WTC11 (cell line): ENCODE data around the gene CDH20. TPM values are rescaled to one million over a fixed set of nuclear protein-coding genes. Genes with fewer than 3 reads are reported as not detected.

ENCODE experiments used
- ATAC-seq: fragments of 200-7000 bp; cut with Tn5 transposase; 2 replicates; pipeline ENCODE4 v1.10.0; 2021; ENCODE audit warnings: mild to moderate bottlenecking, moderate library complexity
- CTCF ChIA-PET: fragments of 300-600 bp; sonication (Branson Sonifier 250); formaldehyde crosslinking; loops from one replicate; lab custom pipeline; 2021; ENCODE audit warnings: antibody characterized with exemption; lab: Charles Lee
- POLR2A ChIA-PET: fragments of 350-600 bp; sonication (Branson Sonifier 250); formaldehyde crosslinking; loops from one replicate; lab custom pipeline; 2021; ENCODE audit warnings: antibody characterized with exemption; lab: Charles Lee
- DNase-seq: peaks from one replicate; pipeline ENCODE4 v3.0.0; 2021; ENCODE audit warnings: low spot score
- H3K27ac Mint-ChIP-seq: 2 replicates; pipeline ENCODE4 v1.8.0; 2021; ENCODE audit warnings: mixed read lengths
- H3K27me3 Mint-ChIP-seq: 2 replicates; pipeline ENCODE4 v1.8.0; 2021; ENCODE audit warnings: low read depth, mild to moderate bottlenecking, moderate library complexity, mixed read lengths
- H3K36me3 Mint-ChIP-seq: 2 replicates; pipeline ENCODE4 v1.8.0; 2021; ENCODE audit warnings: mixed read lengths
- H3K4me1 Mint-ChIP-seq: 2 replicates; pipeline ENCODE4 v1.8.0; 2022; ENCODE audit warnings: mixed read lengths
- H3K4me3 Mint-ChIP-seq: 2 replicates; pipeline ENCODE4 v1.8.0; 2021; ENCODE audit warnings: mild to moderate bottlenecking, moderate library complexity, mixed read lengths
- H3K9me3 Mint-ChIP-seq: 2 replicates; pipeline ENCODE4 v1.8.0; 2021; ENCODE audit warnings: mixed read lengths
- GABPB1 ChIP-seq: sonication (generic); formaldehyde crosslinking; IDR thresholded peaks from 2 replicates; pipeline ENCODE4 v1.8.1; 2023; ENCODE audit warnings: mild to moderate bottlenecking, missing genetic modification reagents
- MYBL2 ChIP-seq: sonication (generic); formaldehyde crosslinking; IDR thresholded peaks from 2 replicates; pipeline ENCODE4 v1.8.1; 2023; ENCODE audit warnings: mild to moderate bottlenecking, moderate library complexity, missing genetic modification reagents
- NFE2L1 ChIP-seq: sonication (generic); formaldehyde crosslinking; IDR thresholded peaks from 2 replicates; pipeline ENCODE4 v1.8.1; 2023; ENCODE audit warnings: missing genetic modification reagents
- RELA ChIP-seq: sonication (generic); formaldehyde crosslinking; IDR thresholded peaks from 2 replicates; pipeline ENCODE4 v1.8.1; 2022; ENCODE audit warnings: missing genetic modification reagents, mild to moderate bottlenecking, borderline replicate concordance
- SMAD3 ChIP-seq: sonication (generic); formaldehyde crosslinking; IDR thresholded peaks from 2 replicates; pipeline ENCODE4 v1.8.0; 2022; ENCODE audit warnings: missing genetic modification reagents, mild to moderate bottlenecking, borderline replicate concordance
- SP1 ChIP-seq: sonication (generic); formaldehyde crosslinking; conservative IDR thresholded peaks from 2 replicates; pipeline ENCODE4 v1.8.1; 2022; ENCODE audit warnings: missing genetic modification reagents
- TEAD4 ChIP-seq: sonication (generic); formaldehyde crosslinking; IDR thresholded peaks from 2 replicates; pipeline ENCODE4 v1.8.0; 2022; ENCODE audit warnings: mild to moderate bottlenecking, missing genetic modification reagents
- ZNF232 ChIP-seq: sonication (generic); formaldehyde crosslinking; IDR thresholded peaks from 2 replicates; pipeline ENCODE4 v1.8.0; 2022; ENCODE audit warnings: mild to moderate bottlenecking, missing genetic modification reagents
- ZNF263 ChIP-seq: sonication (generic); formaldehyde crosslinking; IDR thresholded peaks from 2 replicates; pipeline ENCODE4 v1.8.1; 2022; ENCODE audit warnings: low read depth, mild to moderate bottlenecking, moderate library complexity, missing genetic modification reagents
- total RNA-seq: library from RNA; stranded (reverse); gene quantifications from 3 replicates; pipeline ENCODE4 v1.2.3, GENCODE V29; 2021
- TF ChIP-seq, protein P1 (sequence below): sonication (generic); formaldehyde crosslinking; IDR thresholded peaks from 2 replicates; pipeline ENCODE4 v1.8.0; 2022; ENCODE audit warnings: mild to moderate bottlenecking, missing genetic modification reagents
- TF ChIP-seq, protein P2 (sequence below): sonication (generic); formaldehyde crosslinking; IDR thresholded peaks from 2 replicates; pipeline ENCODE4 v1.8.0; 2022; ENCODE audit warnings: missing genetic modification reagents
- TF ChIP-seq, protein P3 (sequence below): fragments of 250-450 bp; sonication (Bioruptor Pico); IDR thresholded peaks from 2 replicates; pipeline ENCODE4 v1.8.0; 2021; ENCODE audit warnings: mild to moderate bottlenecking
- TF ChIP-seq, protein P4 (sequence below): sonication (generic); formaldehyde crosslinking; IDR thresholded peaks from 2 replicates; pipeline ENCODE4 v1.8.0; 2023; ENCODE audit warnings: missing genetic modification reagents, mild to moderate bottlenecking, borderline replicate concordance
- TF ChIP-seq, protein P5 (sequence below): fragments of 250-450 bp; sonication (Bioruptor Pico); IDR thresholded peaks from 2 replicates; pipeline ENCODE4 v1.9.0; 2021; ENCODE audit warnings: mild to moderate bottlenecking
- TF ChIP-seq, protein P6 (sequence below): sonication (generic); formaldehyde crosslinking; IDR thresholded peaks from 2 replicates; pipeline ENCODE4 v1.8.1; 2023; ENCODE audit warnings: mild to moderate bottlenecking, missing genetic modification reagents

The CDH20 gene
- total RNA-seq, 1 experiment from 2014 or later: 0.39 TPM

DNA sequence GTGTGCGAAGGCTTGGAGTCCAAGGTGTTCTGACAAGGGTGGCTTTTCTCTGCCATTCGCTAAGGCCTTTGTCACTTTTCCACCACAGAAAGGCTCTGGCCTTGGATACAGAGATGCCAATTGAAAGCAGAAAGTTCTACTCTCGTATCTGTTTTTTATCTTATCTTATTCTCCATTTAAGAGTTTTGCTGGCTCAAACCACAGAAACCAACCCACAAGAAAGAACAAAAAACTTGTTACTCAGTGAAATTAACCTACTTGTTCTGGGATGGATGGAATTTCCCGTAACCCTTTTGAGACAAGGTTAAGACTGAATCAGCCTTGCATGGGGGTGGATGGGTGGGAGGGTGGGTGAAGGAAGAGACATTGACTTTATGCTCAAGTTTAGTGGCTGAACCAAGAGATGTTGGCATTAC, 221.7 kb downstream of the CDH20 start:
- no peak for ATAC-seq
- TF ChIP-seq GABPB1 (CRISPR knock-in tag) (no peak), MYBL2 (CRISPR knock-in tag) (no peak), ZNF263 (CRISPR knock-in tag) (no peak), NFE2L1 (CRISPR knock-in tag) (no peak), TEAD4 (CRISPR knock-in tag) (no peak), ZNF232 (CRISPR knock-in tag) (no peak)
- TF ChIP-seq, protein P1, sequence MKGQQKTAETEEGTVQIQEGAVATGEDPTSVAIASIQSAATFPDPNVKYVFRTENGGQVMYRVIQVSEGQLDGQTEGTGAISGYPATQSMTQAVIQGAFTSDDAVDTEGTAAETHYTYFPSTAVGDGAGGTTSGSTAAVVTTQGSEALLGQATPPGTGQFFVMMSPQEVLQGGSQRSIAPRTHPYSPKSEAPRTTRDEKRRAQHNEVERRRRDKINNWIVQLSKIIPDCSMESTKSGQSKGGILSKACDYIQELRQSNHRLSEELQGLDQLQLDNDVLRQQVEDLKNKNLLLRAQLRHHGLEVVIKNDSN: no peak
- TF ChIP-seq, protein P2, sequence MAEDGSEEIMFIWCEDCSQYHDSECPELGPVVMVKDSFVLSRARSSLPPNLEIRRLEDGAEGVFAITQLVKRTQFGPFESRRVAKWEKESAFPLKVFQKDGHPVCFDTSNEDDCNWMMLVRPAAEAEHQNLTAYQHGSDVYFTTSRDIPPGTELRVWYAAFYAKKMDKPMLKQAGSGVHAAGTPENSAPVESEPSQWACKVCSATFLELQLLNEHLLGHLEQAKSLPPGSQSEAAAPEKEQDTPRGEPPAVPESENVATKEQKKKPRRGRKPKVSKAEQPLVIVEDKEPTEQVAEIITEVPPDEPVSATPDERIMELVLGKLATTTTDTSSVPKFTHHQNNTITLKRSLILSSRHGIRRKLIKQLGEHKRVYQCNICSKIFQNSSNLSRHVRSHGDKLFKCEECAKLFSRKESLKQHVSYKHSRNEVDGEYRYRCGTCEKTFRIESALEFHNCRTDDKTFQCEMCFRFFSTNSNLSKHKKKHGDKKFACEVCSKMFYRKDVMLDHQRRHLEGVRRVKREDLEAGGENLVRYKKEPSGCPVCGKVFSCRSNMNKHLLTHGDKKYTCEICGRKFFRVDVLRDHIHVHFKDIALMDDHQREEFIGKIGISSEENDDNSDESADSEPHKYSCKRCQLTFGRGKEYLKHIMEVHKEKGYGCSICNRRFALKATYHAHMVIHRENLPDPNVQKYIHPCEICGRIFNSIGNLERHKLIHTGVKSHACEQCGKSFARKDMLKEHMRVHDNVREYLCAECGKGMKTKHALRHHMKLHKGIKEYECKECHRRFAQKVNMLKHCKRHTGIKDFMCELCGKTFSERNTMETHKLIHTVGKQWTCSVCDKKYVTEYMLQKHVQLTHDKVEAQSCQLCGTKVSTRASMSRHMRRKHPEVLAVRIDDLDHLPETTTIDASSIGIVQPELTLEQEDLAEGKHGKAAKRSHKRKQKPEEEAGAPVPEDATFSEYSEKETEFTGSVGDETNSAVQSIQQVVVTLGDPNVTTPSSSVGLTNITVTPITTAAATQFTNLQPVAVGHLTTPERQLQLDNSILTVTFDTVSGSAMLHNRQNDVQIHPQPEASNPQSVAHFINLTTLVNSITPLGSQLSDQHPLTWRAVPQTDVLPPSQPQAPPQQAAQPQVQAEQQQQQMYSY (CRISPR knock-in tag): no peak
- TF ChIP-seq, protein P3, sequence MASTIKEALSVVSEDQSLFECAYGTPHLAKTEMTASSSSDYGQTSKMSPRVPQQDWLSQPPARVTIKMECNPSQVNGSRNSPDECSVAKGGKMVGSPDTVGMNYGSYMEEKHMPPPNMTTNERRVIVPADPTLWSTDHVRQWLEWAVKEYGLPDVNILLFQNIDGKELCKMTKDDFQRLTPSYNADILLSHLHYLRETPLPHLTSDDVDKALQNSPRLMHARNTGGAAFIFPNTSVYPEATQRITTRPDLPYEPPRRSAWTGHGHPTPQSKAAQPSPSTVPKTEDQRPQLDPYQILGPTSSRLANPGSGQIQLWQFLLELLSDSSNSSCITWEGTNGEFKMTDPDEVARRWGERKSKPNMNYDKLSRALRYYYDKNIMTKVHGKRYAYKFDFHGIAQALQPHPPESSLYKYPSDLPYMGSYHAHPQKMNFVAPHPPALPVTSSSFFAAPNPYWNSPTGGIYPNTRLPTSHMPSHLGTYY (CRISPR knock-in tag): no peak
- DNase-seq: no peak
- Mint-ChIP-seq H3K9me3 (peaks cover 11% of the 10 kb centered on the region), H3K36me3 (no peaks in the 10 kb centered on the region), H3K4me1 (0 out of 2 replicates have a peak, but pooled peaks cover 3% of the 10 kb centered on the region), H3K27me3 (no peaks in the 10 kb centered on the region; the same call in 1 of the 2 replicates), H3K4me3 (no peak overlapping the region), H3K27ac (no peak overlapping the region)
- ChIA-PET CTCF (interaction anchor here (1.3 to 1.5 kb wide), 2 partner anchors 10 to 27 kb away, joined by 3 to 8 read pairs; no protein-coding TSS in a partner anchor), POLR2A (no interaction called here)

DNA sequence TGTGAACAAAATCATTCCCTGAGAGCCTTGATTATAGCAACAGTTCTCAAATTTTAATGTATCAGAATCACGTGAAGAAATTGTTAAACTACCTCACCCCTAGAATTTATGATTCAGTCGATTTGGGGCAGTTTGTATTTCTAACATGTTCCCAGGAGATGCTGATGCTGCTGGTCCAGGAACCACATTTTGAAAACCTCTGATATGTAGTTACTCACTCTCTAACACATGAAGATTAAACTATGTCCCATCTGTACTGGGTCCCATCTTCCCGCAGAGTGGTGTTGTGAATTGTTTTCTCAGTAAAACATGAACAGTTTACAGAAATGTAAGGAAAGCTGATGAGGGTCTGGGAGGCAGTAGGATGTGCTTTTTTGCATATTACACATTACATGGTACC, 223.1 kb downstream of the CDH20 start:
- 0 out of 2 replicates have a peak, but pooled peaks cover 3% of the 10 kb centered on the region for H3K4me1 Mint-ChIP-seq
- POLR2A ChIA-PET: no interaction called here
- TF ChIP-seq, protein P4, sequence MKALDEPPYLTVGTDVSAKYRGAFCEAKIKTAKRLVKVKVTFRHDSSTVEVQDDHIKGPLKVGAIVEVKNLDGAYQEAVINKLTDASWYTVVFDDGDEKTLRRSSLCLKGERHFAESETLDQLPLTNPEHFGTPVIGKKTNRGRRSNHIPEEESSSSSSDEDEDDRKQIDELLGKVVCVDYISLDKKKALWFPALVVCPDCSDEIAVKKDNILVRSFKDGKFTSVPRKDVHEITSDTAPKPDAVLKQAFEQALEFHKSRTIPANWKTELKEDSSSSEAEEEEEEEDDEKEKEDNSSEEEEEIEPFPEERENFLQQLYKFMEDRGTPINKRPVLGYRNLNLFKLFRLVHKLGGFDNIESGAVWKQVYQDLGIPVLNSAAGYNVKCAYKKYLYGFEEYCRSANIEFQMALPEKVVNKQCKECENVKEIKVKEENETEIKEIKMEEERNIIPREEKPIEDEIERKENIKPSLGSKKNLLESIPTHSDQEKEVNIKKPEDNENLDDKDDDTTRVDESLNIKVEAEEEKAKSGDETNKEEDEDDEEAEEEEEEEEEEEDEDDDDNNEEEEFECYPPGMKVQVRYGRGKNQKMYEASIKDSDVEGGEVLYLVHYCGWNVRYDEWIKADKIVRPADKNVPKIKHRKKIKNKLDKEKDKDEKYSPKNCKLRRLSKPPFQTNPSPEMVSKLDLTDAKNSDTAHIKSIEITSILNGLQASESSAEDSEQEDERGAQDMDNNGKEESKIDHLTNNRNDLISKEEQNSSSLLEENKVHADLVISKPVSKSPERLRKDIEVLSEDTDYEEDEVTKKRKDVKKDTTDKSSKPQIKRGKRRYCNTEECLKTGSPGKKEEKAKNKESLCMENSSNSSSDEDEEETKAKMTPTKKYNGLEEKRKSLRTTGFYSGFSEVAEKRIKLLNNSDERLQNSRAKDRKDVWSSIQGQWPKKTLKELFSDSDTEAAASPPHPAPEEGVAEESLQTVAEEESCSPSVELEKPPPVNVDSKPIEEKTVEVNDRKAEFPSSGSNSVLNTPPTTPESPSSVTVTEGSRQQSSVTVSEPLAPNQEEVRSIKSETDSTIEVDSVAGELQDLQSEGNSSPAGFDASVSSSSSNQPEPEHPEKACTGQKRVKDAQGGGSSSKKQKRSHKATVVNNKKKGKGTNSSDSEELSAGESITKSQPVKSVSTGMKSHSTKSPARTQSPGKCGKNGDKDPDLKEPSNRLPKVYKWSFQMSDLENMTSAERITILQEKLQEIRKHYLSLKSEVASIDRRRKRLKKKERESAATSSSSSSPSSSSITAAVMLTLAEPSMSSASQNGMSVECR (CRISPR knock-in tag): no peak
- TF ChIP-seq, protein P5, sequence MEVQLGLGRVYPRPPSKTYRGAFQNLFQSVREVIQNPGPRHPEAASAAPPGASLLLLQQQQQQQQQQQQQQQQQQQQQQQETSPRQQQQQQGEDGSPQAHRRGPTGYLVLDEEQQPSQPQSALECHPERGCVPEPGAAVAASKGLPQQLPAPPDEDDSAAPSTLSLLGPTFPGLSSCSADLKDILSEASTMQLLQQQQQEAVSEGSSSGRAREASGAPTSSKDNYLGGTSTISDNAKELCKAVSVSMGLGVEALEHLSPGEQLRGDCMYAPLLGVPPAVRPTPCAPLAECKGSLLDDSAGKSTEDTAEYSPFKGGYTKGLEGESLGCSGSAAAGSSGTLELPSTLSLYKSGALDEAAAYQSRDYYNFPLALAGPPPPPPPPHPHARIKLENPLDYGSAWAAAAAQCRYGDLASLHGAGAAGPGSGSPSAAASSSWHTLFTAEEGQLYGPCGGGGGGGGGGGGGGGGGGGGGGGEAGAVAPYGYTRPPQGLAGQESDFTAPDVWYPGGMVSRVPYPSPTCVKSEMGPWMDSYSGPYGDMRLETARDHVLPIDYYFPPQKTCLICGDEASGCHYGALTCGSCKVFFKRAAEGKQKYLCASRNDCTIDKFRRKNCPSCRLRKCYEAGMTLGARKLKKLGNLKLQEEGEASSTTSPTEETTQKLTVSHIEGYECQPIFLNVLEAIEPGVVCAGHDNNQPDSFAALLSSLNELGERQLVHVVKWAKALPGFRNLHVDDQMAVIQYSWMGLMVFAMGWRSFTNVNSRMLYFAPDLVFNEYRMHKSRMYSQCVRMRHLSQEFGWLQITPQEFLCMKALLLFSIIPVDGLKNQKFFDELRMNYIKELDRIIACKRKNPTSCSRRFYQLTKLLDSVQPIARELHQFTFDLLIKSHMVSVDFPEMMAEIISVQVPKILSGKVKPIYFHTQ (CRISPR knock-in tag): no peak
- TF ChIP-seq, protein P6, sequence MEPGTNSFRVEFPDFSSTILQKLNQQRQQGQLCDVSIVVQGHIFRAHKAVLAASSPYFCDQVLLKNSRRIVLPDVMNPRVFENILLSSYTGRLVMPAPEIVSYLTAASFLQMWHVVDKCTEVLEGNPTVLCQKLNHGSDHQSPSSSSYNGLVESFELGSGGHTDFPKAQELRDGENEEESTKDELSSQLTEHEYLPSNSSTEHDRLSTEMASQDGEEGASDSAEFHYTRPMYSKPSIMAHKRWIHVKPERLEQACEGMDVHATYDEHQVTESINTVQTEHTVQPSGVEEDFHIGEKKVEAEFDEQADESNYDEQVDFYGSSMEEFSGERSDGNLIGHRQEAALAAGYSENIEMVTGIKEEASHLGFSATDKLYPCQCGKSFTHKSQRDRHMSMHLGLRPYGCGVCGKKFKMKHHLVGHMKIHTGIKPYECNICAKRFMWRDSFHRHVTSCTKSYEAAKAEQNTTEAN (CRISPR knock-in tag): no peak
- no peak for TF ChIP-seq RELA (CRISPR knock-in tag)
- TF ChIP-seq SMAD3: no peak
- TF ChIP-seq, protein P2 (CRISPR knock-in tag): no peak
- TF ChIP-seq SP1 (CRISPR knock-in tag): no peak

More for the DNA sequence above, 223.1 kb downstream of the CDH20 start:
- CTCF ChIA-PET: interaction anchor here (1.5 kb wide), 1 partner anchor 12 kb away, joined by 3 read pairs; no protein-coding TSS in a partner anchor
- Mint-ChIP-seq H3K4me3 (no peak overlapping the region), H3K27me3 (no peaks in the 10 kb centered on the region; the same call in 1 of the 2 replicates), H3K36me3 (no peaks in the 10 kb centered on the region), H3K27ac (no peak overlapping the region), H3K9me3 (peaks cover 23% of the 10 kb centered on the region)
- ATAC-seq (no peak), DNase-seq (no peak)
